ENCODE measurements around the gene SLC17A2. TPM values are rescaled to one million over a fixed set of nuclear protein-coding genes. Genes with fewer than 3 reads are reported as not detected.

The SLC17A2 gene
- total and polyA plus RNA-seq, 2 of the 13 experiments (the other 11 are each of a cell fraction or from before 2014, with no cell fraction given) = 11.2 to 32.4 TPM

- TF ChIP-seq DMTF1 (CRISPR knock-in tag; IDR thresholded peaks at IDR 0.05) (no peak), GABPA (IDR thresholded peaks at IDR 0.05; ENCODE audit: low read depth, low read length) (no peak), GABPA (CRISPR knock-in tag; IDR thresholded peaks at IDR 0.05; ENCODE audit: low read depth) (peak; percentile 65; the same call in 1 of the 2 replicates), SMARCE1 (IDR thresholded peaks at IDR 0.05; ENCODE audit: borderline replicate concordance) (no peak), REL (CRISPR knock-in tag; conservative IDR thresholded peaks at IDR 0.05) (no peak), CSRNP1 (CRISPR knock-in tag; IDR thresholded peaks at IDR 0.05) (no peak), ZFP37 (CRISPR knock-in tag; IDR thresholded peaks at IDR 0.05; ENCODE audit: borderline replicate concordance) (no peak), MYNN (CRISPR knock-in tag; IDR thresholded peaks at IDR 0.05; ENCODE audit: low read depth) (no peak), ZNF713 (CRISPR knock-in tag; IDR thresholded peaks at IDR 0.05) (no peak), NR0B2 (CRISPR knock-in tag; IDR thresholded peaks at IDR 0.05) (no peak), ZNF576 (CRISPR knock-in tag; IDR thresholded peaks at IDR 0.05) (no peak), ZNF75D (CRISPR knock-in tag; IDR thresholded peaks at IDR 0.05; ENCODE audit: borderline replicate concordance) (no peak), ARHGAP35 (CRISPR knock-in tag; IDR thresholded peaks at IDR 0.05; ENCODE audit: borderline replicate concordance) (no peak), RBAK (CRISPR knock-in tag; IDR thresholded peaks at IDR 0.05) (no peak), ZNF275 (CRISPR knock-in tag; IDR thresholded peaks at IDR 0.05; ENCODE audit: borderline replicate concordance) (no peak), ETV5 (CRISPR knock-in tag; IDR thresholded peaks at IDR 0.05; ENCODE audit: borderline replicate concordance) (peak; percentile 87; the same call in 1 of the 2 replicates), HNRNPK (IDR thresholded peaks at IDR 0.05; ENCODE audit: low read depth, low read length, poor library complexity, severe bottlenecking) (no peak), HNRNPLL (IDR thresholded peaks at IDR 0.05; ENCODE audit: low read depth, low read length, poor library complexity, severe bottlenecking) (no peak), FOXA1 (IDR thresholded peaks at IDR 0.05) (no peak), FOXA1 (CRISPR knock-in tag; IDR thresholded peaks at IDR 0.05) (no peak), ZNF34 (CRISPR knock-in tag; IDR thresholded peaks at IDR 0.05; ENCODE audit: borderline replicate concordance) (no peak), ZNF225 (CRISPR knock-in tag; IDR thresholded peaks at IDR 0.05) (no peak)
These were observed 31.9 kb upstream of the SLC17A2 start, which contains the start of gene TRIM38 (continued) for GRCh38 chr6:25962149-25963127.
